SK-N-SH (cell line): ENCODE data around the gene TUFM. TPM values are rescaled to one million over a fixed set of nuclear protein-coding genes. Genes with fewer than 3 reads are reported as not detected.

Experiments used
- CHD2 ChIP-seq: fragments of 150-350 bp; IDR thresholded peaks from 2 replicates; pipeline ENCODE4 v1.6.1; 2018; ENCODE audit warnings: low read length; ENCODE audit not compliant: partially characterized antibody
- CTCF ChIP-seq: fragments of 200-600 bp; sonication (generic); IDR thresholded peaks from 2 replicates; pipeline ENCODE4 v1.6.1; 2017; ENCODE audit warnings: antibody characterized with exemption, mild to moderate bottlenecking, moderate library complexity
- ELF1 ChIP-seq: IDR thresholded peaks from 2 replicates; pipeline ENCODE4 v1.4.0; 2012
- EP300 ChIP-seq, 2 experiments: IDR thresholded peaks; 2 replicates each; pipeline versions ENCODE4 v1.4.0 to v1.6.1; 2012; ENCODE audit warnings: borderline replicate concordance in 1 of 2, low read depth in 1 of 2, low read length in 1 of 2
- FOXM1 ChIP-seq: IDR thresholded peaks from 2 replicates; pipeline ENCODE4 v1.4.0; 2012; ENCODE audit warnings: low read depth, mild to moderate bottlenecking
- GATA2 ChIP-seq: sonication (generic); formaldehyde crosslinking; IDR thresholded peaks from 2 replicates; pipeline ENCODE4 v1.5.0; 2020; ENCODE audit warnings: mild to moderate bottlenecking, missing genetic modification reagents
- MEF2A ChIP-seq: IDR thresholded peaks from 2 replicates; pipeline ENCODE4 v1.4.0; 2012; ENCODE audit warnings: low read depth, borderline replicate concordance
- MXI1 ChIP-seq: IDR thresholded peaks from 2 replicates; pipeline ENCODE4 v1.6.1; 2012; ENCODE audit warnings: mild to moderate bottlenecking, low read depth, low read length, improper control_type of control experiment
- NRF1 ChIP-seq: IDR thresholded peaks from 2 replicates; pipeline ENCODE4 v1.6.1; 2012; ENCODE audit warnings: low read depth, mild to moderate bottlenecking, low read length
- POLR2AphosphoS5 ChIP-seq: IDR thresholded peaks from 2 replicates; pipeline ENCODE4 v1.6.1; 2012; ENCODE audit warnings: low read depth, low read length
- REST ChIP-seq: IDR thresholded peaks from 2 replicates; pipeline ENCODE4 v1.6.1; 2012; ENCODE audit warnings: mild to moderate bottlenecking, low read depth, low read length, moderate library complexity
- RFX5 ChIP-seq: IDR thresholded peaks from 2 replicates; pipeline ENCODE4 v1.6.1; 2012; ENCODE audit warnings: mild to moderate bottlenecking, improper control_type of control experiment, low read length
- SIN3A ChIP-seq: IDR thresholded peaks from 2 replicates; pipeline ENCODE4 v1.6.1; 2012; ENCODE audit warnings: low read depth, mild to moderate bottlenecking, low read length, moderate library complexity, borderline replicate concordance
- TAF1 ChIP-seq: IDR thresholded peaks from 2 replicates; pipeline ENCODE4 v1.6.1; 2012; ENCODE audit warnings: low read depth, mild to moderate bottlenecking, low read length, moderate library complexity, borderline replicate concordance
- USF1 ChIP-seq: IDR thresholded peaks from 2 replicates; pipeline ENCODE4 v1.4.0; 2012; ENCODE audit warnings: low read depth, borderline replicate concordance
- USF2 ChIP-seq: fragments of 150-350 bp; IDR thresholded peaks from 2 replicates; pipeline ENCODE4 v1.6.1; 2017; ENCODE audit warnings: antibody characterized with exemption, low read length, low read depth, borderline replicate concordance
- ZBTB33 ChIP-seq: IDR thresholded peaks from 2 replicates; pipeline ENCODE4 v1.4.0; 2012; ENCODE audit warnings: low read depth, borderline replicate concordance
- polyA plus RNA-seq, 3 experiments: library from polyadenylated mRNA; depleted of rRNA; stranded (reverse); fragments of >200 nt; gene quantifications; 2 replicates each; pipeline ENCODE4 v1.2.3, GENCODE V29; 2012

TUFM gene
- polyA plus RNA-seq, 1 of the 3 experiments (the other 2 are of a cell fraction): 358 TPM

- TF ChIP-seq REST: no peak
- no peak for TF ChIP-seq EP300 (IDR thresholded peaks at IDR 0.05; ENCODE audit: borderline replicate concordance in 1 of 2, low read depth in 1 of 2, low read length in 1 of 2)
- TF ChIP-seq CHD2: peak; percentile 31
- no peak for TF ChIP-seq USF1
- TF ChIP-seq GATA2 (CRISPR knock-in tag): no peak
- no peak for TF ChIP-seq FOXM1
- no peak for TF ChIP-seq MEF2A
- no peak for TF ChIP-seq ZBTB33
- no peak for TF ChIP-seq ELF1
- peak; percentile 51 for TF ChIP-seq NRF1
- TF ChIP-seq USF2: no peak
- no peak for TF ChIP-seq RFX5
- TF ChIP-seq MXI1: peak; percentile 43; the same call in 1 of the 2 replicates
- 0 out of 2 replicates have a peak, but pooled peaks have one; percentile 44 for TF ChIP-seq TAF1
- peak; percentile 86 for TF ChIP-seq POLR2AphosphoS5
- no peak for TF ChIP-seq CTCF
- TF ChIP-seq SIN3A: peak; percentile 69; the same call in 1 of the 2 replicates
Observed at GRCh38 chr16:28879841-28880588, 33.9 kb upstream of the TUFM start (continued).
